ENCODE results near the gene SNX2.
"Not testable (repeated sequence)": the region's sequence is repeated elsewhere in the genome, so short reads cannot be mapped to it uniquely, and the experiment has no call there.

SNX2 gene

GRCh38 chr5:122844136-122844909, 69.4 kb downstream of the SNX2 start:
- no peak for DNase-seq (ENCODE audit: low read depth)

GRCh38 chr5:122844910-122845228, 70.0 kb downstream of the SNX2 start:
- DNase-seq (ENCODE audit: low read depth), result no peak

- DNase-seq (ENCODE audit: low read depth), result peak; percentile 55
Measured at GRCh38 chr5:122845229-122846050, 70.6 kb downstream of the SNX2 start, which contains the start of gene SNX24. Gene SNX24 (plus strand): TSS chr5:122845613. CDS start chr5:122845634, 21 bp downstream.

- no peak for DNase-seq (ENCODE audit: low read depth)
Measured at GRCh38 chr5:122846051-122846550, 71.2 kb downstream of the SNX2 start.

- no peak for DNase-seq (ENCODE audit: low read depth)
Measured at GRCh38 chr5:122847687-122848081, 72.8 kb downstream of the SNX2 start.

GRCh38 chr5:122849771-122850170, 74.9 kb downstream of the SNX2 start:
- DNase-seq (ENCODE audit: low read depth), result no peak

- not testable (repeated sequence) for DNase-seq (ENCODE audit: low read depth)
Measured at GRCh38 chr5:122857538-122857937, 82.7 kb downstream of the SNX2 start.

GRCh38 chr5:122858451-122858850, 83.6 kb downstream of the SNX2 start:
- DNase-seq (ENCODE audit: low read depth), result no peak

- no peak for DNase-seq (ENCODE audit: low read depth)
Measured at GRCh38 chr5:122863240-122863639, 88.4 kb downstream of the SNX2 start.

- no peak for DNase-seq (ENCODE audit: low read depth)
Measured at GRCh38 chr5:122863721-122864120, 88.8 kb downstream of the SNX2 start.

- DNase-seq (ENCODE audit: low read depth), result no peak
Measured at GRCh38 chr5:122864400-122864799, 89.5 kb downstream of the SNX2 start.

GRCh38 chr5:122864842-122865241, 90.0 kb downstream of the SNX2 start:
- DNase-seq (ENCODE audit: low read depth), result no peak

- no peak for DNase-seq (ENCODE audit: low read depth)
Measured at GRCh38 chr5:122870219-122870856, 95.5 kb downstream of the SNX2 start.

- no peak for DNase-seq (ENCODE audit: low read depth)
Measured at GRCh38 chr5:122871661-122872060, 96.8 kb downstream of the SNX2 start.

GRCh38 chr5:122874179-122874875, 99.4 kb downstream of the SNX2 start:
- DNase-seq (ENCODE audit: low read depth), result no peak

- DNase-seq (ENCODE audit: low read depth), result no peak
Measured at GRCh38 chr5:122877518-122877917, 102.6 kb downstream of the SNX2 start.

GRCh38 chr5:122879076-122879475, 104.2 kb downstream of the SNX2 start:
- no peak for DNase-seq (ENCODE audit: low read depth)

Data from activated T-cell treated with anti-CD3 and anti-CD28 coated beads for 1 hour (primary cell).